ENCODE results near the gene C16orf74.

GRCh38 chr16:85657996-85658395 is 92.9 kb downstream of the C16orf74 start:
- TF ChIP-seq CTCF (IDR thresholded peaks at IDR 0.05) (no peak), EZH2 (IDR thresholded peaks at IDR 0.05; ENCODE audit: borderline replicate concordance, insufficient read depth, low read depth, low read length, poor library complexity, severe bottlenecking) (no peak)

Data from B cell (primary cell).